ENCODE data around the gene USP3.
"Not testable (repeated sequence)": the region's sequence is repeated elsewhere in the genome, so short reads cannot be mapped to it uniquely, and the experiment has no call there.

USP3 gene

DNA sequence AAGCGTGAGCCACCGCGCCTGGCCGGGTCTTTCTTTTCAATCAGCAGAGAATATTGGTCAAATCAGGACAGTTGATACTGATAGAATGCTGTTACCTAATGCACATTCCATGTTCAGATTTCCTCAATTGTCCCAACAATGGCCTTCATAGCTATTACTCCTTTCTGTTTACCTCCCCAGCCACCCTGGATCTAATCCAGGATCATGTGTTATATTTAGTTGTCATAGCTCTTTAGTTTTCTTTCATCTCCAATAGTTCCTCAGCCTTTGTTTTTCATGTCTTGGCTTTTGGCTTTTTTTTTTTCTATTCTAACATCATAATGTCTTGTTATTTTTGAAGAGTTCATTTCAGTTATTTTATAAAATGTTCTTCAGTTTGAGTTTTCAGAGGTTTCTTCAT, 14.6 kb downstream of the USP3 start:
- TF ChIP-seq ZFX (IDR thresholded peaks at IDR 0.05) = no peak
- TF ChIP-seq, protein P1, sequence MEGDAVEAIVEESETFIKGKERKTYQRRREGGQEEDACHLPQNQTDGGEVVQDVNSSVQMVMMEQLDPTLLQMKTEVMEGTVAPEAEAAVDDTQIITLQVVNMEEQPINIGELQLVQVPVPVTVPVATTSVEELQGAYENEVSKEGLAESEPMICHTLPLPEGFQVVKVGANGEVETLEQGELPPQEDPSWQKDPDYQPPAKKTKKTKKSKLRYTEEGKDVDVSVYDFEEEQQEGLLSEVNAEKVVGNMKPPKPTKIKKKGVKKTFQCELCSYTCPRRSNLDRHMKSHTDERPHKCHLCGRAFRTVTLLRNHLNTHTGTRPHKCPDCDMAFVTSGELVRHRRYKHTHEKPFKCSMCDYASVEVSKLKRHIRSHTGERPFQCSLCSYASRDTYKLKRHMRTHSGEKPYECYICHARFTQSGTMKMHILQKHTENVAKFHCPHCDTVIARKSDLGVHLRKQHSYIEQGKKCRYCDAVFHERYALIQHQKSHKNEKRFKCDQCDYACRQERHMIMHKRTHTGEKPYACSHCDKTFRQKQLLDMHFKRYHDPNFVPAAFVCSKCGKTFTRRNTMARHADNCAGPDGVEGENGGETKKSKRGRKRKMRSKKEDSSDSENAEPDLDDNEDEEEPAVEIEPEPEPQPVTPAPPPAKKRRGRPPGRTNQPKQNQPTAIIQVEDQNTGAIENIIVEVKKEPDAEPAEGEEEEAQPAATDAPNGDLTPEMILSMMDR (conservative IDR thresholded peaks at IDR 0.05) = no peak
- H3K27ac ChIP-seq = no peak overlapping the region

DNA sequence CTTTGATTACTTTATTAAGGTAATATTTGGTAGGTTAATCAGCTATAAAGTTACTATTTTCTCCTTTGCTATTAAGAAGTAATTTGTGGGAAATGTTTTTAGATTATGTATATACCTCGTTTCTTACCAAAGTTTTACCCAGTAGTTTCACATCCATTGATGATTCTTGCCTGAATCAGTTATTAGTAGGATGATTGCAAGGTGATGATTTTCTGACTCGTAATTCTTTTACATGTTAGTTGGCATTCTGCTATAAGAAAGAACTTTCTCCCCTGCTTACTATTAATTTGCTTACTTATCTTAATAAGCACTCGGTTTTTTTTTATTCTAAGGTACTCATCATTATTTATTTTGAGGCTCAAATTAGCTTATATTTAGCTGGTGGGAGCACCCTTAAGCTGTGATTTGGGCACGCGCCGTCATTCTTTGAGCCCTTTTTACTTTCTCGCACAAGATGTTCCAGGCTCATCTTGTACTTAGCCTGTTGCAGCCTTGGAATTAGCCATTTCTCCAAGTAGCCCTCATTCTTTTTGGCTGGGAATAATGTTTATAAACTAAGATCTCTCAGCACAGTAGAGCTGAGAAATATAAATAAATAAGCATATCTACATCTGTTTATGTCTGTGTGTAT, 15.3 kb downstream of the USP3 start:
- no peak for TF ChIP-seq ZFX (IDR thresholded peaks at IDR 0.05)
- TF ChIP-seq, protein P1 (conservative IDR thresholded peaks at IDR 0.05) = no peak
- no peak overlapping the region for H3K27ac ChIP-seq

DNA sequence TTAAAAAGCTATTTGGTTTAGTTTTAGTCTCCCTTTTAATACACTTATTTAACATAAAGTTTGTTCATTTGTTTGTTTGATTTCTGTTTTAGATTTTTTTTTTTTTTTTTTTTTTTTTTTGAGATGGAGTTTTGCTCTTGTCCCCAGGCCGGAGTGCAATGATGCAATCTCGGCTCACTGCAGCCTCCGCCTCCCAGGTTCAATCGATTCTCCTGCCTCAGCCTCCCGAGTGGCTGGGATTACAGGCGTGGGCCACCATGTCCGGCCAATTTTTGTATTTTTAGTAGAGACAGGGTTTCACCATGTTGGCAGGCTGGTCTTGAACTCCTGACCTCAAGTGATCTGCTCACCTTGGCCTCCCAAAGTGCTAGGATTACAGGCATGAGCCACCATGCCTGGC, 16.1 kb downstream of the USP3 start:
- H3K27ac ChIP-seq = not testable (repeated sequence)

DNA sequence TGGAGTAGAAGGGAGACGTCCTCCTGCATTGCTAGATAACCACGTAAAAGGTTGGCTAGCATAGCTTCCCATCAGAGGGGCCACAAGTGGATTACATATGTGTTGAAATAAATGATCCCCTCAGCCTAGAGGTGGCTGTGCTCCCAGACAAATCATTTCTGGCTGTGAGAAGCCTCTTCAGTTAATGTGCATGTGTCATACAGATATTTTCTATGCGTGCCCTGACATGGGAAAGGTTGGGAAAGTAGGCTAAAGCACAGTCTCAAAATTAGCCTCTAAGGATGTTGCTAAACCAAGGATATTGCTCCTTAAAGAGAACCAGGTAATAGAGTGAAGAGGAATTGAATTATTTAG, 17.8 kb downstream of the USP3 start:
- TF ChIP-seq, protein P1 (conservative IDR thresholded peaks at IDR 0.05) = no peak
- no peak for TF ChIP-seq ZFX (IDR thresholded peaks at IDR 0.05)
- H3K27ac ChIP-seq = no peak overlapping the region

DNA sequence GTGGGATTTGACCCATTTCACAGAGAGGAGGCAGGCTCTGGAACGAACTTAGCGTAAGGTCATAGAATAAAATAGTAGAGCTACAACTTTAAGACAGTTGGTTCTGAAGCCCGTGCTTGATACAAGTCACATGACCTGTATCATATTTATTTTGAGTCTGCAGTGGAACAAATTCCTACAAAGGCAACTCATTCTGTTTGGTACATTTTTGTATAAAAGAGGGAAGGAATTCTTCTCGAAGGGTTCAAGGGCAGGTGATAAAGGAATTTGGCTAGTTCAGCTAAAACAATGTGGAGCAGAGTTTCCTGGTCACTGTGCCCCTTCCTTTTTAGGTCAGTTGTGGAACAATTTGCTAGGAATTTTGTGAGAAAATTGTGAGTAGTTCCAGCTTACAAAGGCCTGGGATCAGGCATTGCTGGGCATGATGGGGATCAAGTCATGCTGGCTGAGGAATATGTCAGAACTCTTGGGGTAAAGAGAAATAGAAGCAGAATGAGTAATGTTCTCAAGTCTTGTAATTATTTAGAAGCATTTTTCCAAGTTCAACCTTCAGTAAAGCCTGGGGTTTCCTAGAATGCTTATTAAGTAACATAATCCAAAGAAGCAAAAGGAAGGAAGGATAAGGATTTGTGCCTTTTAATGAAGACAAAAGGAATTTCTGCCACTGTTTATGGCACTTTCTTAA, 19.1 kb downstream of the USP3 start:
- TF ChIP-seq, protein P1 (conservative IDR thresholded peaks at IDR 0.05) = no peak
- no peak for TF ChIP-seq ZFX (IDR thresholded peaks at IDR 0.05)
- H3K27ac ChIP-seq = no peak overlapping the region

DNA sequence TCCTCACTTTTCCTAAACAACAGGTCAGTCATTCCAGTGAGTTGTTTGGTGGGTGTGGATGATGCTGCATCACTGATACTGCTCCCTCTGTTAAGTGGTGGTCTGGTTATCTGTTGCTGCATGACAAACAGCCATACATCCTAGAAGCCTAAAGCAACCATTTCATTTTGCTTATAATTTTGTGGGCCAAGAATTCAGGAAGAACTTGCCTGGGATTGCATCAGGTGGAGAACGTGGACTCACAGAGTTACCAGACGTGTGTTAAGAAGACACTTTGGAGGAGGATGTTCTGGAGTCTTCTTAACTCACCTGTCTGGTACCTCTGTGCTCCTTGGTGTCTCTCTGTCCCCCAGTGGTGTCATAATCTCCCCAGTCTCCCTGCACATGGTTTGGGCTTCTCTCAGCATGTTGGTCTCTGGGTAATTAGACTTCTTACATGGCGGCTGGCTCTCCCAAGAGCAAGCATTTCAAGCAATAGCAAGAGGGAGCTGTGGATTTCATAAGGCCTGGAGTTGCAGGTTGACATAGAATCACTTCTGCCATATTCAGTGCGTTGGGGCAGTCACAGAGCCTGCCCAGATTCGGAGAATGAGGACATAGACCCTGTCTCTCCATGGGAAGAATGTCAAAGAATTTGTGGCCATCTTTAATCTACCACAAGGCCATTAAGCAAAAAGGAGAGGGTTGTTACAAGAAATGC, 20.1 kb downstream of the USP3 start:
- no peak overlapping the region for H3K27ac ChIP-seq
- TF ChIP-seq, protein P1 (conservative IDR thresholded peaks at IDR 0.05) = no peak
- TF ChIP-seq ZFX (IDR thresholded peaks at IDR 0.05) = no peak

DNA sequence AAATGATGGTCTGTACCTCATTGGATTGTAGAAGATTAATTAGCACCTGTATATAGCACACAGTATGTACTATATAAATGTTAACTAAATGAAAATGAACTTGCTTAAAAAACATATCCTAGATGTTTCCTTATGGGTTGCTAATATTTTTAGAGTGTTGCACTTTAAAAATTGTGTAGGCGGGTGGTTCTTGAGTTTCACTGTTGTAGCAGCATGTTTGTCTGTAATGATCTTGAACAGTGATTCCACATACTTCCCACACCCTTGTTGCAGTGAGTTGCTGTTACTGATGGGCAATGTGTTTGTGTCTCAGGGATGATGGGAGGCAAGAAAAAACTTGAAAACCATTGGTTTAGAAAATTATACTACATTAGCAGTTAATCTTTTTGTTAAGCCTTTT, 22.0 kb downstream of the USP3 start:
- H3K27ac ChIP-seq = no peak overlapping the region
- TF ChIP-seq, protein P1 (conservative IDR thresholded peaks at IDR 0.05) = no peak
